SK-N-MC (cell line): ENCODE data around the gene IL1RAPL1.

ENCODE experiments used
- EZH2 ChIP-seq: fragments of 200-600 bp; sonication (generic); IDR thresholded peaks from one replicate; pipeline ENCODE4 v1.6.1; 2017; ENCODE audit warnings: antibody characterized with exemption
- FOXP2 ChIP-seq: optimal IDR thresholded peaks from 2 replicates; pipeline ENCODE3; 2011; ENCODE audit warnings: mild to moderate bottlenecking, moderate library complexity; ENCODE audit not compliant: insufficient read depth; ENCODE audit errors: extremely low read length, control extremely low read depth
- POLR2AphosphoS5 ChIP-seq: IDR thresholded peaks from 2 replicates; pipeline ENCODE4 v1.6.1; 2012; ENCODE audit warnings: mild to moderate bottlenecking, low read depth, low read length, borderline replicate concordance

DNA sequence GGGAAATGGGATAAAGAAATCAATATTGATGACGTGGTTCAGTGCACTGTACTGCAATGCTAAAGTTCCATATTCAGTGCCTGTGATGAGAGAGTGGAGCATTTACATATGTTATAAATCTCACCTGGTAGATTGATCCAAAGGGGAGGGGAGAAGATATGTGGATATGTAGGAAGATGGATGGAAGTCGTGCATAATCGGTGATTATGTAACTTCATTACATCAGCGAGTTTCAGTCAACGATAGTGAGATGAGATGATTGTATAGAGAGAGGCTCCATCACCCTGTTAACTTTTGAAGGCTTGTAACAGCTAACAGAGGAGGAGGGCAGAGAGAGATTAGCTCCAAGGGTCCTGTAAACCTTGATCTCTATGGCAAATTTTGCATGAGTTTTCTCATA lies 1.8 kb downstream of the IL1RAPL1 start:
- TF ChIP-seq EZH2 (no peak), POLR2AphosphoS5 (no peak), FOXP2 (no peak)
